GM19438 (cell line): ENCODE results near the gene COMMD1.
"Not testable (repeated sequence)": the region's sequence is repeated elsewhere in the genome, so short reads cannot be mapped to it uniquely, and the experiment has no call there.

Experiments
- ATAC-seq: cut with Tn5 transposase; IDR thresholded peaks from one replicate; pipeline ENCODE4 v1.9.1; 2021; ENCODE audit warnings: low read depth; ENCODE audit not compliant: unreplicated experiment

The COMMD1 gene

DNA sequence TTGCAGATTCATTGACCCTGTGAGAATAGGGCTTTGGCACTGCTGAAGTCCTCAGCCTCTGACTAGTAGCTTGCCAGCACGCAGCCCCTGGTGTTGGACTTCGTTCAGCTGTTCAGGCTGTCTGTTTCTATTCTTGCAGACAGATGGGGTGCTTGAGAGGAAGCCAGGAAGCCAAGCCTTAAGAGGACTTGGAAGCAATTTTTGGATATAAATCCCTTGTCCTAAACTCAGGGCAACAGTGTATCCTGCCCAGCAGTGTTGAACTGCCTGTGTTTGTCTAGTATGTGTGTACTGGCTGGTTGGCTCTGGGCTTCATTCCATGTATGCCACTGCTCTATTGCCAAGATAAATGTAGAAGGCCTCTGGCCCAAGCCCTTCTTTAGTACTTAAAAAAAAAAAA lies 108.6 kb downstream of the COMMD1 start:
- ATAC-seq = no peak

DNA sequence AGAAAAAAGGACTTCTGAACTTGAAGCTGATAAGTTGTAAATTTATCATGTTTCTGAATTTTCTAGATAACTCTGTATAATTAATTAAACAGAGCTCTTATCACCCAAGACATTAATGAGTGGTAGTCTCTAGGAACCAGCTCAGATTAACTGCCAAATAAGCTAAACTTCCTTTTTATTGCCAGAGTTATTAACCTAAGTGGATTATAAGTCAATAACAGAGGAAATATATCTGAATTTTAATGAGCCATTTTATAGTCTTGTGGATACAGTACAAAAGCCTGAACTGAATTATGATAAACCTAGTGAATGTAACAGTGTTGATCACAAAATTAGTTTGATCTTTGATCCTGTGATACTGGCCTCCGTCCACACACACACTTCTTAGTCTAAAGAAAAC lies 111.5 kb downstream of the COMMD1 start:
- ATAC-seq = no peak

DNA sequence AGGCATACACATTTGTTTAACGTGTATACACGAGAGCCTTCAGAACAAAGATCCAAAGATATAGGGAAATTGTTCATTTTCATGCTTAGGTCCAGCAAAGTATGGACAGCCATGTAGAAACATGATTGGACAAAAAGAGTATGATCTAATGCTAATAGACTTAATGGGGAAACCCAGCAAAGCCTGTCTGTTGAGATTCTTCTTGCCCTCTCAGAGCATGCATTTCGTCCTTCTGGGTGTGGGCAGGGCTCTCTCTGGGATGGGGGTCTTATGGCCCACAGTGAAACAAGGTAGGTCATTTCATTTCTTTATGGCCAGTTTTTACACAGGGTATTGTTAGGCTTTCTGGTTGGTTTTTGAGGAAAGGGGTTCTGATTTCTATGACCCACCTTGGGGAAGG lies 124.4 kb downstream of the COMMD1 start:
- no peak for ATAC-seq

DNA sequence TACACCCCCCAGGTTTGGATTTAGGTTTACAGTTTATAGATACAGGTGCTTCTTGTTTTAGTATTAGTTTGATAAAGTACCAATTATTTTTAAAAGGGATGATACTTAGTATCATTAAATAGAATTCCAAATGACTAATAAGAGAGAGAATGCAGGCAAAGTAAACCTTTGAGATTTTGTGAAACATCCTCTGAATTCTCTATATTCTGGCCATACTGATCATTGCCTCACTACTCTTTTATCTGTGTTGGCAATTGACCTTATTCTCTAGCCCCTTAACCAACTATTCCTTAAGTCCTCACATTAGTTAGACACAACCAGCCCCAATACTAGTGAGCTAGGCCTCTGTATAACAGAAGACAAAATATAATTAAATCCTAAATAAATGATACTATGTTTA lies 125.4 kb downstream of the COMMD1 start:
- no peak for ATAC-seq

DNA sequence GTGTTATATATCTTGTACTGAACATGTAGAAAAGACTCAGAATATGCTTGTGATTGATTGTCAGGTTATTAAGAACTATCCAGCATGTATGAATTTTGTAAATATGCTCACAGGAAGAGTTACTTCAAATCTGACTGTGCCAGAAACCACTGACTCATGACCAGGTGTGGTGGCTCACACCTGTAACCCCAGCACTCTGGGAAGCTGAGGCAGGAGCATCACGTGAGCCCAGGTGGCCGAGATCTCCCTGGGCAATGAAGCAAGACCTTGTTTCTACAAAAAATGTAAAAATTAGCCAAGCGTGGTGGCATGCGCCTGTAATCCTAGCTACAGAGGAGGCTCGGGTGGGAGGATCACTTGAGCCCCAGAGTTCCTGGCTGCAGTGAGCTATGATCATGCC lies 126.6 kb downstream of the COMMD1 start:
- ATAC-seq = no peak

DNA sequence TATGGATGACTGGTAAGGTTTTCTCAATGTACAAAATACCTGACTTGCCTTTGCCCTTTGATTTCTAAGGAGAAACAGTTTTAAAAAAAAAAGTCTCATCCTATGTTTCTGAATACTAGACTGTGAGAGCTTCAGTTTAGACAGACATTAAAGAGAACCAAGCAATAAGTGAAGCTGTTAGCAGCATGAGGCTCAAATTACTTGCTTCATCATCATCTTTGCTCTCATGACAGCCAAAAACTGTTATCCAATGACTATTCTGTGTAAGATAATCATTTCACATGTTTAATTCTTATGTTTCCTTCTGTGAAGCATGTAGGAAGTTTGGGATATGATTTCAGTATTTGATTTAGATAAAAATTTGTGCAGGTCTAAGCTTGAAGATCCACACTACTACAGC lies 129.2 kb downstream of the COMMD1 start:
- ATAC-seq = no peak

DNA sequence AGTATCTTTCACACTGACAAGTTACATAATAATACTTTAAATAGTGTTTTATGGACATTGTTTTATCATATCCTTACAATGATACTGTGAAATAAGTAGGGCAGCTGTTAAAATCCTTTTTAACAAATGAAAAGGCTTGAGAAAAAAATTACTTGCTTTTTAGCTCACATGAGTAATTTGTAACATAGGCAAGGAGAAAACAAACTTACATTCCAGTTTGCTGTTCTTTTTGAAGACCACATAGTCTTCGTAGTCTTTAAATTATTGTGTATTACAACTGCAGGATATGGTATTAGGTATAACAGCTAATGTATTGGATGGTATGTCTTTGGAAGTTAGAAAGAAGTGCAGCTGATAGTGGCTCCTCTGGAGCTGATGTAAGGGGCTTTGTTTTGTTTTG lies 130.8 kb downstream of the COMMD1 start:
- ATAC-seq = no peak

DNA sequence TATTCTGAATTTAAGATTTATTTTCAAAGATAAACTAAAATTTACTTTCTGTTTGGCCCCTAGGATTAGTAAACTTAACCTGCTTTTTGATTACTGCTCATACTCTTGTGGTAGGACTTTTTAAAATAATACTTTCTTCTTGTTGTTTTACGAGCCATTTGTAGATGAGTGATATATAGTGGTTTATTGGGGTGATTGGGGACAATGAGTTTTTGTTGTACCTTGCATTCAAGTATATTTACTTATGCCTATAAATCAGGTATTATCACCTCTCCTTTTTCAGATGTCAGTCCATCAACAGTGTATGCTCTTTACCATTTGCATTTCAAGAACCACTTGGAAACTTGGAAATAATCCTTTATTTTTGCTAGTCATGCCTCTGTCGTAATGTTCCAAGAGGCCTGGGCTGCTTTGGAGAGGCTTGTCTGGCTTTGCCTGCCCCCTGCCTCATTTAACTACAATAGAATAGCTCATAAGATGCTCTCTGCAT lies 131.3 kb downstream of the COMMD1 start:
- ATAC-seq = no peak

DNA sequence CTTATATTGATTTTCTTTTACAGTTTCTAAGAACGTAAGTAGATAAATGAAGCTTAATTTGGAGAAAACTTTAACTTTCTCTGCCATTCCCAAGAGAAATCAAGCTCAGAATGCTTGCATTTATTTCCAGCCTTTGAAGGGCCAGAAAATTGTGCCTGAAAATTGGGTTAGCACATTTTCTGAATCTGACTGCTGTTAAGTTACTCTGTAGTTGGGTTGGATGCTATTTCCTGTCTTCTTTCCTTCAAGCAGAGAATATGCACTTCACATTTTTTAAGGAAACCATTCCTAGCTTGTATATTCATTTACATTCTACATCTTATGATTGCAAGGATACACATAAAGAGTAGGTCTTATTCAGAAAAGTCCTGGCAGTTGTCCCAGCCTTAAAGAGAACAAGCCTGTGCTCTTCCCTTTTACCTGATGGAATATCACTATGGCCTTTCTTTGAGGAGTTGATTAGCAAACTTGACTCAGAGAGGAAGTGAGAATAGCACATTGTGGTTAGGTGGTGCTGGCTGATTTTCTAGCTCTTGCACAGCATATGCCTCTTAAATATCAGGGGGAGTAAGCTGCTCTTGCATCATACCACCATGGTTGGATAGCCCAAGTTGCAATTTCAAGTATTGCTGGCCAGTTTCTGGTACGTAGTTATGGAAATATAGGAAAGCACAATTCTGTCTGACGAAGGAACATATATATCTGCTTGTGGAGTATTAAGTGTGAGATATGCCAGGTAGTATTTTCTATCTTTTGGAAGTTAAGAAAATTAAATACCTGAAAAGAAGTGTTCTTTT lies 133.7 kb downstream of the COMMD1 start:
- ATAC-seq = peak; percentile 99

DNA sequence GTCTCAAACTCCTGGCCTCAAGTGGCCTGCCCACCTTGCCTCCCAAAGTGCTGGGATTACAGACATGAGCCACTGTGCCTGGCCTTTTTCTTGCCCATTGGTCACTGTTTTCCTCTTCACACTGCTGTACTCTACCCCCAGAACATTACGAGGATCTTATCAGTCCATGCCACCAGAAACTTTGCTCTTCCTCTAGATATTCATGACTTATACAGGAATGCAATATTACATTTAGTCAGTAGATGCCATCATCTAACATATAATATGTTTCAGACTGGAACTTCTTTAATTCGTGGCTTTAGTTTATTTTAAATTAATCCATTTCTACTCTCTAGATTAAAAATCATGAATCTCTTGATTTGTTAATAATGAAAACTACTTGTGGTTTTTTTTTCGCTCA lies 135.5 kb downstream of the COMMD1 start:
- no peak for ATAC-seq

DNA sequence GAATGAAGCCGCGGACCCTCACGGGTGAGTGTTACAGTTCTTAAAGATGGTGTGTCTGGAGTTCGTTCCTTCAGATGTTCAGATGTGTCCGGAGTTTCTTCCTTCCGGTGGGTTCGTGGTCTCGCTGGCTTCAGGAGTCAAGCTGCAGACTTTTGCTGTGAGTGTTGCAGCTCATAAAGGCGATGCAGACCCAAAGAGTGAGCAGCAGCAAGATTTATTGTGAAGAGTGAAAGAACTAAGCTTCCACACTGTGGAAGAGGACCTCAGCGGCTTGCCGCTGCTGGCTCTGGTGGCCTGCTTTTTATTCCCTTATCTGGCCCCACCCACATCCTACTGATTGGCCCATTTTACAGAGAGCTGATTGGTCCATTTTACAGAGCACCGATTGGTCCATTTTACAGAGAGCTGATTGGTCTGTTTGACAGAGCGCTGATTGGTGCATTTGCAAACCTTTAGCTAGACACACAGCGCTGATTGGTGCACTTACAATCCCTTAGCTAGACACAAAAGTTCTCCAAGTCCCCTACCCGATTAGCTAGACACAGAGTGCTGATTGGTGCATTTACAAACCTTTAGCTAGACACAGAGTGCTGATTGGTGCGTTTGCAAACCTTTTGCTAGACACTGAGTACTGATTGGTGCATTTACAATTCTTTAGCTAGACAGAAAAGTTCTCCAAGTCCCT lies 136.4 kb downstream of the COMMD1 start:
- not testable (repeated sequence) for ATAC-seq

DNA sequence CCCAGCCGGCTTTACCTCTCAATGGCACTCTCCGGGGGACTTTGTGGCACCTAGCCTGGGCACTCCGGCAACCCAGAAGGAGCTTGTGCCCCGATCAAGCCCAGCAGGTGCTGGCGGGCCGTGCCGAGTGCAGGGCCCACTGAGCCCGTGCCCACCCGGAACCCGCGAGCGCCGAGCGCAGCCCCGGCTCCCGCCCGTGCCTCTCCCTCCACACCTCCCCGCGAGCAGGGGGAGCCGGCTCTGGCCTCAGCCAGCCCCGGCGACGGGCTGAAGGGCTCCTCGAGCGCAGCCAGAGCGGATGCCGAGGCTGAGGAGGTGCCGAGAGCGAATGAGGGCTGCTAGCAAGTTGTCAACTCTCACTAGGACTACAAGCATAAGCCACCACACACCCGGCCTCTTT lies 136.9 kb downstream of the COMMD1 start:
- no peak for ATAC-seq

DNA sequence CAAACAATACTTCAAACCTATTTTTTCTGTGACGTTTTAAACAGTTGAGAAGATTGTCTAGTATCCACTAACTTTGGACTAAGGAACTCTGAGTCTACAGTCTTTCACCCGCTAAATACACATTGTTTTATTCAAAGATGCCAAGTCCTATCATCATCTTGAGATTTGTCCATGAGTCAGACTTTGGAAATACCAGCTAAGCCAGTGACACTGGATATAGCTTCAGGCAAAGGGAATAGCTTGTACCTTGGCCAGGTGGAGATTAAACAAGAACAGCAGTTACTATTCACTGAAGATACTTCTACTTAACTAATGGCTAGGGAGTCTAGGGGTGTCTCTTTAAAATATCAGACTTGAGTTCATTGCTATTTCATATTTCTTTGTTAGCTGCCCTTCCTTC lies 137.5 kb downstream of the COMMD1 start:
- no peak for ATAC-seq

DNA sequence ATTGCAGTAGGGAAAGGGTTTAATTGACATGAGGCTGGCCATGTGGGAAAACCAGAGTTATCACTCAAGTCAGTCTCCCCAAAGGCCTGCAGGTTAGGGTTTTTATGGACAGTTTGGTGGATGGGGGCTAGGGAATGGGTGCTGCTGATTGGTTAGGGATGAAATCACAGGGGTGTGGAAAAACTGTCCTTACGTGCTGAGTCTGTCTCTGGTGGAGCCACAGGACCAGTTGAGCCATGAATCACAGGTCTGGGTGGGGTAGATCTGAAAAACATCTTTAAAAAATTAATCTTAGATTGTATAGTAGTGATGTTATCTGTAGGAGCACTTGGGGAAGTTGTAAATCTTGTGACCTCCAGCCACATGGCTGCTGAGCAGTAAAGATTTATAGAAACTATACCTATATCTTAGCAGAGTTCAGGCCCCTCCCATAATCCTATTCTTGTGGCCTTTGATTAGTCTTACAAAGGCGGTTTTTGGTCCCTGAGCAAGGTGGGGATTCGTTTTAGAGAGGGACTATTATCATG lies 139.6 kb downstream of the COMMD1 start:
- ATAC-seq = no peak

DNA sequence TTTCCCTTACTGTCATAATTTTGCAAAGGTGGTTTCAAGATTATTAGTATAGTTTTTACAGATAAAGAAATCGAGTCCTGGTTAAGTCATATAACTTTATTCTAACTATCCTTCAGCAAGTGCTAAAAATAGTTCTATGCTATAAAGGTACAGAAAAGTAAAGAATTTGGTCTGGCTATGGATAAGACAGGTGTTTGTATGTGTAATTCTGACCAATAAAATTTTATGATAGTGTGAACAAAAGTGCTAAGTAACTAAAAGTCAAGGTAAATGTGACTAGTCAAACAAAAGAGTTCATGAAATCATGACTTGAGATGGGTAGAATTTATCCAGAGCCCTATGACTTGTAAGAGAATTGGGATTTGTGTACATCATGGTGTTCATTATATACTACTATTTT lies 140.7 kb downstream of the COMMD1 start:
- no peak for ATAC-seq

DNA sequence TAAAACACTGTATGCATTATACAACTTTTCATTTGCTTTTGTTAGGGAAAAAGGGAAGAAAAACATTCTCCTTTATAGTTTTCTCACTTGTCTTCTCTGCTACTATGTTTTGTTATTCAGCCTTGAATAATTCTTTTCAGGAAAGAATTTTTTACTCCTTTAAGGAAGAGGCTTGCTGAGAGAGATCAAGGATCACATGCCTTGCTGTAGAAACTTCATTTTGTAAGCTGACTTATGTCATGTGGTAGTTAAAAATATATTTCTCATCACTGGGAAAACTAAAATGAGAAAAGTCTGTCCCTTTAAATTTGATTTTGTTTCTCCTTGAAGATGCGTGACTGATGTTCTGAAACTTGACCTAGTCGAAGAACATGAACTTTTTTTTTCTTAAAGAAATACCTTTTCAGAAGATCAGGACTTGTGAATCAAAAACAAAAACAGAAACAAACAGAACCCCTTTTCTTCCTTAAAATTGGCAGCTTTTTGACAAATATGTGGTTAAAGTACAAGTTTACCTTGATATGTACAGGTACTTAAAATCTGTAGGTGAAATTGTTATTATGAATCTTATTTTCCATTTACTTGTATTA lies 145.1 kb downstream of the COMMD1 start:
- ATAC-seq = no peak

DNA sequence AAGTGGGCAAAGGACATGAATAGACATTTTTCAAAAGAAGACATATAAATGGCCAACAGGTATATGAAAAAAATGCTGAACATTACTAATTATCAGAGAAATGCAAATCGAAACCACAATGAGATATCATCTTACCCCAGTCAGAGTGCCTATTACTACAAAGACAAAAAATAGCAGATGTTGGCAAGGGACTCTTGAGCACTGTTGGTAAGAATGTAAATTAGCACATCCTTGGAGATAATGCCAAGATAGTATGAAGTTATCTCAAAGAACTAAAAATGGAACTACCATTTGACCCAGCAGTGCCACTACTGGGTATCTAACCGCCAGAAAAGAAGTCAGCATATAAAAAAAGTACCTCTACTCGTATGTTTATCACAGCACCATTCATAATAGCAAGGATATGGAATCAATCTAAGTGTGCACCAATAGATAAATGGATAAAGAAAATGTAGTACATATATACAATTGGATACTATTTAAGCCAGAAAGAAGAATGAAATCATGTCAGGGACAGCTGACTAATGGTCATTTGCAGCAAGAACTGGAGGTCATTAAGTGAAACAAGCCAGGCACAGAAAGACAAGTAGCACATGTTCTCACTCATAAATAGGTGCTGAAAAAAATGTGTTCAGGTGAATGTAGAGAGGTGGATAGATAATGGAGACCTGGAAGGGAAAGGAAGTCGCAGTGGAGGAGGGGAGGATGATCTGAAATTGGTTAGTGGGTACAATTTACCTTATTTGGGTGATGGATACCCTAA lies 148.7 kb downstream of the COMMD1 start:
- ATAC-seq = no peak

DNA sequence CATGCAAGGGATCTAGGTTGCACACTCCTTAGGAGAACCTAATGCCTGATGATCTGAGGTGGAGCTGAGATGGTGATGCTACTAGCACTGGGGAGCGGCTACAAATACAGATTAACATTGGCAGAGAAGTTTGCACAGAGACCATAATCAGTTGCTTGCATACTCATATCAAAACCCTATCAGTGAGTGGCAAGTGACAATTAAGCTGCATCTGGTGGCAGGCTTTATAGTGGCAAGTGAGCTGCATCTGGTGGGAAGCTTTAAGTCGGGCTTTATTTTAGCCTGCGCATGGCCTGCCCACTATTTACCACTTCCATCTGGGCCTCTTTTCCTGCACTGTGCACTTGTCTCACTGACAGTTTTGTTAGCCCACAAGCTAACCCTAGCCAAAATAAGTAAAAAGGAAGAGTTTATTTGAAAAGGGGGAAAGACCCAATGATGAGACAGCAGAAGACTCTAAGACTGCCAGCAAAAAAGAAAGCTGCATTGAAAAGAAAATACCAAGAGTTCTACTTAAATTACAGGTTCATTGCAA lies 149.5 kb downstream of the COMMD1 start:
- no peak for ATAC-seq

DNA sequence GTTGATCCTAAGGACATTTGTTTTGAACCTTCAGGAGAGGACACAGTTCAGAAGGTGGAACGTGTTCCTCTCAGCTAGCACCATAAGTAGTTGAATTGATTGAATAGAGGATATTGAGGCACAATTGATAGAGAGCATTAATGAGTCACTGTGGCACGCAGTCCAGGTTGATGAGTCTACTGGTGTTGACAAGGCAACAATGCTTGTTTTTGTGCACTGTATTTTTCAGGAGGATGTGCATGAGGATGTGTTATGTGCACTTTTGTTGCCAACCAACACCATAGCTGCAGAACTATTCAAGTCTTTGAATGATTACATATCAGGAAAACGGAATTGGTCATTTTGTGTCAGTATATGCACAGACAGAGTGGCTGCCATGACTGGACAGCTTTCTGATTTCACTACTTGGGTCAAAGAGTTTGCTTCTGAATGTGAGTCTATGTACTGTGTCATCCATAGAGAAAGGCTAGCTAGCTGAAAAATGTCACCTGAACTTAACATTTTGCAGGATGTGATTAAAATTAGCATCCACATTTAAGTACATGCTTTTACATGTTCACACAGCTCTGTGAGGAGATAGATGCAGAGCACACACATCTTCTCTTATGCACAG lies 150.4 kb downstream of the COMMD1 start:
- no peak for ATAC-seq

DNA sequence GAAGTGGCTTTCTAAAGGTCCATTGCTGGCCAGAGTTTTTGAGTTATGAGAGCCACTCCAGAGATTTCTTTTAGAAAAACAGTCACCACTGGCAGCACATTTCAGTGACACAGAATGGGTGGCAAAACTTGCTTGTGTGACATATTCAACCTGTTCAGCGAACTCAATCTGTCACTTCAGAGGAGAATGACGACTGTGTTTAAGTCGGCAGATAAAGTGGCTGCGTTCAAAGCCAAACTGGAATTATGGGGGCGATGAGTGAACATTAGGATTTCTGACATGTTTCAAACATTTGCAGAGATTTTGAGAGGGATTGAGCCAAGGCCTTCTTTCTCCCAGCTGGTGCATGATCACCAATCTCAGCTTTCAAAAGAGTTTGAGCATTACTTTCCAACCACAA lies 150.9 kb downstream of the COMMD1 start:
- no peak for ATAC-seq
